H1 (cell line): Measurements from ENCODE around the gene COL5A2. TPM values are rescaled to one million over a fixed set of nuclear protein-coding genes. Genes with fewer than 3 reads are reported as not detected.

Experiments used
- CTCF ChIA-PET: fragments of 300-600 bp; sonication (Branson Sonifier 250); formaldehyde crosslinking; loops from one replicate; lab custom pipeline; 2021; ENCODE audit not compliant: partially characterized antibody; lab: Charles Lee
- POLR2A ChIA-PET: fragments of 300-600 bp; sonication (Branson Sonifier 250); formaldehyde crosslinking; loops from one replicate; lab custom pipeline; 2021; ENCODE audit warnings: inconsistent platforms; ENCODE audit not compliant: partially characterized antibody; lab: Charles Lee
- DNase-seq, 2 experiments: peaks; one replicate each; pipeline versions ENCODE4 v3.0.0 to v3.0.0-alpha.2; 2010 to 2022; ENCODE audit warnings: low spot score in 2 of 2, low read depth in 1 of 2, mixed read lengths in 1 of 2
- FAIRE-seq: peaks from 2 replicates; lab custom pipeline; 2011; peaks lifted over from hg19 to GRCh38; lab: Jason Lieb, UNC
- H2AFZ ChIP-seq: 2 replicates; pipeline ENCODE4 v1.8.1; 2012; ENCODE audit warnings: low read length, inconsistent platforms
- H2AK5ac ChIP-seq: 2 replicates; pipeline ENCODE4 v1.6.1; 2013; ENCODE audit warnings: low read depth, low read length
- H2BK120ac ChIP-seq: replicated peaks from 2 replicates; pipeline ENCODE3; 2013; ENCODE audit warnings: low read depth, low read length, inconsistent platforms
- H2BK12ac ChIP-seq: 2 replicates; pipeline ENCODE4 v1.6.1; 2013; ENCODE audit warnings: low read depth, low read length
- H2BK15ac ChIP-seq: 2 replicates; pipeline ENCODE4 v1.6.1; 2013; ENCODE audit warnings: low read length
- H2BK20ac ChIP-seq: 2 replicates; pipeline ENCODE4 v1.6.1; 2013; ENCODE audit warnings: low read length
- H2BK5ac ChIP-seq: 2 replicates; pipeline ENCODE4 v1.6.1; 2013; ENCODE audit warnings: low read depth, low read length
- H3K14ac ChIP-seq: 2 replicates; pipeline ENCODE4 v1.6.1; 2013; ENCODE audit warnings: inconsistent platforms; ENCODE audit not compliant: insufficient read length
- H3K18ac ChIP-seq: 2 replicates; pipeline ENCODE4 v1.6.1; 2013; ENCODE audit warnings: low read length; ENCODE audit errors: extremely low read depth
- H3K23ac ChIP-seq: 2 replicates; pipeline ENCODE4 v1.6.1; 2013; ENCODE audit warnings: inconsistent platforms; ENCODE audit not compliant: insufficient read length
- H3K23me2 ChIP-seq: 2 replicates; pipeline ENCODE4 v1.6.1; 2013; ENCODE audit warnings: low read depth, low read length
- H3K27ac ChIP-seq: 2 replicates; pipeline ENCODE4 v1.6.1; 2011; ENCODE audit warnings: low read depth, low read length, inconsistent platforms
- H3K27me3 ChIP-seq, 4 experiments: replicated peaks in 1 of 4; 1 replicate in 1 of 4; 2 replicates in 3 of 4; pipeline versions ENCODE4 v1.6.1 to v1.8.1; 2011 to 2013; ENCODE audit warnings: low read length in 3 of 4, mild to moderate bottlenecking in 3 of 4, inconsistent platforms in 2 of 4, mixed read lengths in 2 of 4, moderate library complexity in 1 of 4; ENCODE audit not compliant: control insufficient read depth in 3 of 4, insufficient read depth in 3 of 4; ENCODE audit errors: extremely low read depth in 1 of 4
- H3K36me3 ChIP-seq, 4 experiments: 2 replicates each; pipeline versions ENCODE4 v1.6.1 to v1.8.1; 2011 to 2013; ENCODE audit warnings: mild to moderate bottlenecking in 4 of 4, low read length in 3 of 4, moderate library complexity in 2 of 4, control low read depth in 1 of 4, inconsistent platforms in 1 of 4; ENCODE audit not compliant: insufficient read depth in 4 of 4, control insufficient read depth in 2 of 4
- H3K4ac ChIP-seq: replicated peaks from 2 replicates; pipeline ENCODE3; 2013; ENCODE audit warnings: low read length, low read depth, mixed read lengths, inconsistent platforms; ENCODE audit not compliant: insufficient read length
- H3K4me1 ChIP-seq, 4 experiments: replicated peaks in 1 of 4; 1 replicate in 1 of 4; 2 replicates in 3 of 4; pipeline versions ENCODE4 v1.6.1 to v1.8.1; 2011 to 2013; ENCODE audit warnings: low read length in 3 of 4, inconsistent platforms in 2 of 4, mixed read lengths in 1 of 4; ENCODE audit not compliant: insufficient read depth in 4 of 4, control insufficient read depth in 3 of 4
- H3K4me2 ChIP-seq, 2 experiments: 2 replicates each; pipeline versions ENCODE4 v1.6.1 to v1.8.1; 2011 to 2013; ENCODE audit warnings: low read depth in 2 of 2, low read length in 2 of 2, control low read depth in 1 of 2, inconsistent platforms in 1 of 2, mild to moderate bottlenecking in 1 of 2; ENCODE audit not compliant: insufficient read depth in 1 of 2
- H3K4me3 ChIP-seq, 4 experiments: fragments of 200-600, 300-600 bp in 1 of 4; sonication (generic), shearing (Covaris generic), sonication (Bioruptor Twin) in 1 of 4; 2 replicates each; pipeline versions ENCODE4 v1.5.1 to v1.8.1; 2011 to 2016; ENCODE audit warnings: low read length in 4 of 4, low read depth in 3 of 4, control low read depth in 2 of 4, inconsistent platforms in 2 of 4, mild to moderate bottlenecking in 2 of 4, mixed read lengths in 1 of 4, moderate library complexity in 1 of 4; ENCODE audit not compliant: insufficient read depth in 2 of 4; ENCODE audit errors: extremely low read depth in 1 of 4
- H3K56ac ChIP-seq: replicated peaks from 2 replicates; pipeline ENCODE3; 2013; ENCODE audit warnings: low read depth, mild to moderate bottlenecking, mixed read lengths, low read length, inconsistent platforms; ENCODE audit not compliant: insufficient read length
- H3K79me1 ChIP-seq: 2 replicates; pipeline ENCODE4 v1.6.1; 2013; ENCODE audit warnings: low read depth, low read length, control low read depth
- H3K79me2 ChIP-seq, 2 experiments: 2 replicates each; pipeline versions ENCODE4 v1.6.1 to v1.8.1; 2012 to 2013; ENCODE audit warnings: low read length in 2 of 2, mild to moderate bottlenecking in 2 of 2, inconsistent platforms in 1 of 2; ENCODE audit not compliant: insufficient read depth in 2 of 2, control insufficient read depth in 1 of 2
- H3K9ac ChIP-seq, 4 experiments: replicated peaks in 1 of 4; 1 replicate in 1 of 4; 2 replicates in 3 of 4; pipeline versions ENCODE4 v1.6.1 to v1.8.1; 2011 to 2013; ENCODE audit warnings: low read depth in 3 of 4, low read length in 3 of 4, control low read depth in 2 of 4, mild to moderate bottlenecking in 2 of 4, moderate library complexity in 2 of 4, inconsistent platforms in 1 of 4; ENCODE audit errors: extremely low read depth in 1 of 4
- H3K9me3 ChIP-seq, 2 experiments: 2 replicates each; pipeline versions ENCODE4 v1.6.1 to v1.8.1; 2012 to 2013; ENCODE audit warnings: mild to moderate bottlenecking in 2 of 2, moderate library complexity in 2 of 2, control low read depth in 1 of 2, inconsistent platforms in 1 of 2, low read depth in 1 of 2, low read length in 1 of 2, mixed read lengths in 1 of 2; ENCODE audit not compliant: insufficient read depth in 2 of 2
- H4K20me1 ChIP-seq, 2 experiments: replicated peaks in 1 of 2; 2 replicates each; pipeline versions ENCODE3 to v1.8.1; 2011 to 2013; ENCODE audit warnings: inconsistent platforms in 2 of 2, low read length in 2 of 2, mild to moderate bottlenecking in 1 of 2; ENCODE audit not compliant: insufficient read depth in 2 of 2, control insufficient read depth in 1 of 2
- H4K5ac ChIP-seq: 2 replicates; pipeline ENCODE4 v1.6.1; 2013; ENCODE audit warnings: low read length, low read depth, mixed read lengths, inconsistent platforms; ENCODE audit not compliant: insufficient read length
- H4K8ac ChIP-seq: 2 replicates; pipeline ENCODE4 v1.8.0; 2013; ENCODE audit warnings: mild to moderate bottlenecking, moderate library complexity, low read length, inconsistent platforms; ENCODE audit not compliant: insufficient read depth; ENCODE audit errors: extremely low read depth
- H4K91ac ChIP-seq: replicated peaks from 2 replicates; pipeline ENCODE3; 2013; ENCODE audit warnings: low read length, mixed read lengths, inconsistent platforms; ENCODE audit not compliant: insufficient read length
- CBX5 ChIP-seq: fragments of 300-800, 300-1000 bp; sonication (generic); IDR thresholded peaks from 2 replicates; pipeline ENCODE4 v1.7.1; 2016; ENCODE audit warnings: antibody characterized with exemption, low read length, low read depth
- CREB1 ChIP-seq: IDR thresholded peaks from 2 replicates; pipeline ENCODE4 v1.6.1; 2012; ENCODE audit warnings: inconsistent platforms
- CTCF ChIP-seq, 3 experiments: IDR thresholded peaks; 1 replicate in 2 of 3; 2 replicates in 1 of 3; pipeline versions ENCODE4 v1.5.1 to v1.6.1; 2011; ENCODE audit warnings: low read length in 3 of 3, mild to moderate bottlenecking in 3 of 3, inconsistent platforms in 2 of 3, low read depth in 1 of 3, moderate library complexity in 1 of 3; ENCODE audit not compliant: insufficient read depth in 1 of 3; ENCODE audit errors: control extremely low read depth in 1 of 3
- GABPA ChIP-seq: IDR thresholded peaks from 2 replicates; pipeline ENCODE4 v1.6.1; 2011; ENCODE audit warnings: mild to moderate bottlenecking, low read length, moderate library complexity, borderline replicate concordance; ENCODE audit not compliant: insufficient read depth
- HDAC2 ChIP-seq, 2 experiments: fragments of 300-600 bp in 1 of 2; sonication (generic) in 1 of 2; IDR thresholded peaks; 2 replicates each; pipeline ENCODE4 v1.6.1; 2011 to 2012; ENCODE audit warnings: low read depth in 2 of 2, low read length in 2 of 2, mild to moderate bottlenecking in 2 of 2, moderate library complexity in 2 of 2, borderline replicate concordance in 1 of 2, inconsistent platforms in 1 of 2
- KDM4A ChIP-seq: IDR thresholded peaks from one replicate; pipeline ENCODE4 v1.7.1; 2012; ENCODE audit warnings: low read depth, mild to moderate bottlenecking, moderate library complexity, low read length, inconsistent platforms; ENCODE audit not compliant: severe bottlenecking
- MAX ChIP-seq: IDR thresholded peaks from 2 replicates; pipeline ENCODE4 v1.6.1; 2012; ENCODE audit warnings: inconsistent platforms
- POLR2A ChIP-seq, 2 experiments: IDR thresholded peaks; 1 replicate in 1 of 2; 2 replicates in 1 of 2; pipeline ENCODE4 v1.6.1; 2011; ENCODE audit warnings: low read depth in 2 of 2, low read length in 2 of 2, mild to moderate bottlenecking in 2 of 2; ENCODE audit errors: control extremely low read depth in 1 of 2
- RAD21 ChIP-seq, 2 experiments: IDR thresholded peaks in 1 of 2; conservative IDR thresholded peaks in 1 of 2; 2 replicates each; pipeline ENCODE4 v1.6.1; 2011; ENCODE audit warnings: low read depth in 2 of 2, low read length in 2 of 2, improper control_type of control experiment in 1 of 2, inconsistent platforms in 1 of 2, mild to moderate bottlenecking in 1 of 2, moderate library complexity in 1 of 2
- RBBP5 ChIP-seq: IDR thresholded peaks from 2 replicates; pipeline ENCODE4 v1.7.1; 2012; ENCODE audit warnings: low read depth, mild to moderate bottlenecking, inconsistent platforms, low read length, moderate library complexity, borderline replicate concordance
- SUZ12 ChIP-seq: fragments of 200-600 bp; sonication (generic); IDR thresholded peaks from 2 replicates; pipeline ENCODE4 v1.6.1; 2012; ENCODE audit warnings: mild to moderate bottlenecking, inconsistent platforms, low read length, moderate library complexity, mixed read lengths
- WGBS, 2 experiments: shearing (Covaris generic) in 1 of 2; methylation state at CpG; one replicate each; pipeline versions ENCODE4 v1.1.6 to v1.1.7; 2013 to 2015; ENCODE audit warnings: low lambda C conversion rate in 2 of 2, mixed read lengths in 2 of 2, inconsistent platforms in 1 of 2, low coverage in 1 of 2, missing lambda C conversion rate in 1 of 2; ENCODE audit not compliant: insufficient replicate concordance in 2 of 2, insufficient coverage in 1 of 2, insufficient read length in 1 of 2; ENCODE audit errors: extremely low coverage in 1 of 2, missing lambda C conversion rate in 1 of 2; 5-methylcytosine and 5-hydroxymethylcytosine counted together
- polyA plus RNA-seq, 7 experiments: library from polyadenylated mRNA; depleted of rRNA in 3 of 7; stranded (reverse) in 5 of 7; unstranded in 2 of 7; fragments of >200 nt in 5 of 7; fragments of 200-250 nt in 2 of 7; gene quantifications; 1 replicate in 5 of 7; 2 replicates in 1 of 7; 4 replicates in 1 of 7; pipeline versions ENCODE4 v1.2.1 to v1.2.3, GENCODE V29; 2011 to 2013; ENCODE audit warnings: missing spikeins in 2 of 7, mixed read lengths in 2 of 7
- total RNA-seq: library from RNA; stranded (reverse); fragmentation: NEBNext Ultra II Directional; extraction: Animal tissue kit (Norgen Biotek cat#: 25700); gene quantifications from 2 replicates; pipeline ENCODE4 v1.2.1, GENCODE V29; 2021

The COL5A2 gene
- total and polyA plus RNA-seq, 2 of the 8 experiments (the other 6 are each of a cell fraction or from before 2014, with no cell fraction given), result 4.7 to 24.2 TPM

DNA sequence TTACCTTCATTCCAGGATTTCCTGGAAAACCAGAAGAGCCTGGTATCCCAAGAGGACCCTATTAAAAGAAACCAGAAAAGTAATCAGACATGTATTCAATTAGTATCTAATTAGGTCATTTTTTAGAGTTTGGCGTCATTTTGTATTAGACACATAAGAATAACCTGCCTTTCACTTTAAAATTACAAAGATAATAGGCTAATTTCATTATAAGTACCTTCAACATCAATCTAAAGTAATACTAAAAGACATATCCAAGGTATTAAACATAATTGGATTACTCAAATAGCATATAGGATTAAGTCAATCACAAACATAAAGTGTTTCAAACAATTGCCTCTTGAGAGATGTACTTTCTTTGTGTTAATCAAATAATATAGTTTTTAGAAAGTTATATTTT lies 107.5 kb downstream of the COL5A2 start:
- Histone ChIP-seq H3K4me1 (no peaks in the 10 kb centered on the region), H3K56ac (no peak overlapping the region), H3K27ac (no peak overlapping the region), H3K79me2 (no peaks in the 10 kb centered on the region), H3K4me2 (no peak overlapping the region), H3K9ac (no peak overlapping the region), H2BK12ac (no peak overlapping the region), H4K5ac (no peak overlapping the region), H3K9me3 (no peaks in the 10 kb centered on the region), H3K27me3 (no peaks in the 10 kb centered on the region), H2AFZ (no peak overlapping the region), H2BK20ac (no peak overlapping the region), H3K4me3 (no peak overlapping the region), H3K23me2 (no peaks in the 10 kb centered on the region), H3K4ac (no peak overlapping the region), H3K36me3 (no peaks in the 10 kb centered on the region), H3K79me1 (no peaks in the 10 kb centered on the region), H2BK5ac (no peak overlapping the region), H3K14ac (no peak overlapping the region), H3K23ac (no peak overlapping the region), H4K8ac (no peak overlapping the region), H2AK5ac (no peak overlapping the region), H2BK120ac (no peak overlapping the region), H2BK15ac (no peak overlapping the region), H4K20me1 (no peaks in the 10 kb centered on the region), H4K91ac (no peak overlapping the region), H3K18ac (no peak overlapping the region)
- WGBS, 2 experiments, result 83% methylated on average over 1 of the region's 1 CpG; no CpG with 5 or more reads in 1 of the 2 experiments
- DNase-seq (no peak), FAIRE-seq (no peak)
- POLR2A ChIA-PET, result no interaction called here
- CTCF ChIA-PET, result no interaction called here
- TF ChIP-seq CREB1 (no peak), SUZ12 (no peak), GABPA (no peak), POLR2A (IDR thresholded peaks at IDR 0.05; ENCODE audit: control extremely low read depth in 1 of 2, low read depth in 2 of 2, low read length in 2 of 2) (no peak), HDAC2 (IDR thresholded peaks at IDR 0.05; ENCODE audit: borderline replicate concordance in 1 of 2, low read depth in 2 of 2, low read length in 2 of 2) (no peak), RBBP5 (no peak), CBX5 (no peak), KDM4A (no peak), RAD21 (IDR thresholded peaks at IDR 0.05 in 1 of 2, conservative IDR thresholded peaks at IDR 0.05 in 1 of 2; ENCODE audit: low read depth in 2 of 2, low read length in 2 of 2) (no peak), CTCF (IDR thresholded peaks at IDR 0.05; ENCODE audit: control extremely low read depth in 1 of 3, insufficient read depth in 1 of 3, low read depth in 1 of 3, low read length in 3 of 3) (no peak), MAX (no peak)
